ENCODE results near the gene COG5. TPM values are rescaled to one million over a fixed set of nuclear protein-coding genes. Genes with fewer than 3 reads are reported as not detected.

Gene COG5
- total RNA-seq, 2 donors from 2014 or later: 30.9 to 49.2 TPM

Other genes with a start within 250 kb of the COG5 start
- not detected for gene GPR22, start 93.9 kb downstream of the COG5 start, total RNA-seq
- 10 to 100 TPM in 1 of 2 donors, 1 to 10 TPM in 1; 8.9 to 11.7 TPM for gene DUS4L, start 51 bp upstream of the COG5 start, total RNA-seq
- 10 to 100 TPM; 19.5 to 23.3 TPM for gene BCAP29, start 16.3 kb upstream of the COG5 start, total RNA-seq
- 1 to 10 TPM; 1.1 to 2.5 TPM for gene SLC26A4, start 96.9 kb upstream of the COG5 start, total RNA-seq
- 10 to 100 TPM; 36.8 to 48.9 TPM for gene CBLL1, start 180.2 kb upstream of the COG5 start, total RNA-seq
- gene SLC26A3, start 239.3 kb upstream of the COG5 start, total RNA-seq: not detected

Measured in activated naive CD4-positive, alpha-beta T cell treated with anti-CD3 and anti-CD28 coated beads, Interleukin-2, amount 50 U/mL, for 72 hours (primary cell).